PC-9 (cell line): ENCODE measurements around the gene FAM3B.

Experiments used
- CTCF ChIP-seq: fragments of 200-600 bp; sonication (generic); conservative IDR thresholded peaks from 2 replicates; pipeline ENCODE4 v1.6.1; 2017; ENCODE audit warnings: mixed run types, antibody characterized with exemption, mild to moderate bottlenecking, moderate library complexity
- EZH2 ChIP-seq: fragments of 200-600 bp; sonication (generic); IDR thresholded peaks from 2 replicates; pipeline ENCODE4 v1.8.0; 2017; ENCODE audit warnings: antibody characterized with exemption, low read depth

- TF ChIP-seq CTCF (no peak), EZH2 (no peak)
Measured at GRCh38 chr21:41358193-41359166, 41.9 kb downstream of the FAM3B start.
